Hepatocyte (in vitro differentiated cells): ENCODE data around the gene CPLX1. TPM values are rescaled to one million over a fixed set of nuclear protein-coding genes. Genes with fewer than 3 reads are reported as not detected.
"Not testable (repeated sequence)": the region's sequence is repeated elsewhere in the genome, so short reads cannot be mapped to it uniquely, and the experiment has no call there.

Experiments used
- DNase-seq: peaks from one replicate; pipeline ENCODE4 v3.0.0-alpha.2; 2016; ENCODE audit warnings: low spot score
- H2AFZ ChIP-seq: fragments of 200-600 bp; sonication (generic); 2 replicates; pipeline ENCODE4 v1.6.0; 2016; ENCODE audit warnings: antibody characterized with exemption, mild to moderate bottlenecking
- H3K27ac ChIP-seq: fragments of 200-600 bp; sonication (generic); 2 replicates; pipeline ENCODE4 v1.5.1; 2016; ENCODE audit warnings: mild to moderate bottlenecking
- H3K27me3 ChIP-seq: fragments of 200-600 bp; sonication (generic); 2 replicates; pipeline ENCODE4 v1.6.1; 2016
- H3K36me3 ChIP-seq: fragments of 200-600 bp; sonication (generic); replicated peaks from 2 replicates; pipeline ENCODE4 v1.5.1; 2016; ENCODE audit warnings: low read depth; ENCODE audit not compliant: insufficient read depth
- H3K4me1 ChIP-seq: fragments of 200-600 bp; sonication (generic); 2 replicates; pipeline ENCODE4 v1.5.1; 2016; ENCODE audit warnings: mild to moderate bottlenecking, moderate library complexity; ENCODE audit not compliant: insufficient read depth
- H3K4me2 ChIP-seq: fragments of 200-600 bp; sonication (generic); 2 replicates; pipeline ENCODE4 v1.6.0; 2016
- H3K4me3 ChIP-seq: fragments of 200-600 bp; sonication (generic); 2 replicates; pipeline ENCODE4 v1.5.1; 2016; ENCODE audit warnings: mild to moderate bottlenecking
- H3K79me2 ChIP-seq: fragments of 200-600 bp; sonication (generic); 2 replicates; pipeline ENCODE4 v1.6.0; 2017; ENCODE audit warnings: mild to moderate bottlenecking
- H3K9me2 ChIP-seq: fragments of 200-600 bp; sonication (generic); replicated peaks from 2 replicates; pipeline ENCODE4 v1.6.0; 2017; ENCODE audit warnings: mild to moderate bottlenecking; ENCODE audit not compliant: insufficient read depth
- H3K9me3 ChIP-seq: fragments of 200-600 bp; sonication (generic); 2 replicates; pipeline ENCODE4 v1.5.1; 2016; ENCODE audit warnings: low read depth, mild to moderate bottlenecking
- H4K20me1 ChIP-seq: fragments of 200-600 bp; sonication (generic); 2 replicates; pipeline ENCODE4 v1.6.0; 2016; ENCODE audit warnings: mild to moderate bottlenecking; ENCODE audit not compliant: insufficient read depth, poor library complexity, severe bottlenecking
- CTCF ChIP-seq: fragments of 200-600 bp; sonication (generic); IDR thresholded peaks from 2 replicates; pipeline ENCODE4 v1.5.1; 2016; ENCODE audit warnings: antibody characterized with exemption, mild to moderate bottlenecking; ENCODE audit not compliant: poor library complexity
- EZH2 ChIP-seq: fragments of 200-600 bp; sonication (generic); IDR thresholded peaks from 2 replicates; pipeline ENCODE4 v1.6.1; 2016; ENCODE audit warnings: antibody characterized with exemption, mild to moderate bottlenecking, borderline replicate concordance
- EZH2phosphoT487 ChIP-seq: fragments of 200-600 bp; sonication (generic); IDR thresholded peaks from one replicate; pipeline ENCODE4 v1.6.1; 2018; ENCODE audit warnings: antibody characterized with exemption, mild to moderate bottlenecking, low read depth, moderate library complexity; ENCODE audit not compliant: unreplicated experiment, severe bottlenecking
- WGBS: methylation state at CpG from one replicate; pipeline ENCODE4 v1.1.6; 2016; ENCODE audit warnings: low lambda C conversion rate; ENCODE audit errors: missing lambda C conversion rate; 5-methylcytosine and 5-hydroxymethylcytosine counted together
- polyA plus RNA-seq: library from polyadenylated mRNA; unstranded; fragments of >200 nt; fragmentation: Nextera tagmentation; extraction: Ambion mirVana; gene quantifications from 2 replicates; pipeline ENCODE4 v1.2.1, GENCODE V29; 2016
- total RNA-seq: library from RNA; depleted of rRNA; stranded (reverse); fragments of >200 nt; gene quantifications from 2 replicates; pipeline ENCODE4 v1.2.3, GENCODE V29; 2014

The CPLX1 gene
- total and polyA plus RNA-seq, 2 experiments from 2014 or later, result 0.30 to 2.0 TPM

GRCh38 chr4:779555-779954 lies 46.4 kb downstream of the CPLX1 start:
- no peak overlapping the region for H3K27ac ChIP-seq
- no peak overlapping the region for H2AFZ ChIP-seq
- peaks cover 24% of the 10 kb centered on the region for H3K4me1 ChIP-seq
- peak overlapping the region; percentile 90 for H3K4me2 ChIP-seq
- H3K9me3 ChIP-seq, result no peaks in the 10 kb centered on the region
- no peak overlapping the region for H3K4me3 ChIP-seq
- H3K79me2 ChIP-seq, result peaks cover 69% of the 10 kb centered on the region
- no peaks in the 10 kb centered on the region for H3K27me3 ChIP-seq
- DNase-seq, result no peak
- 90% methylated on average over 2 of the region's 2 CpGs for WGBS
- TF ChIP-seq EZH2phosphoT487 (no peak), EZH2 (no peak), CTCF (no peak)
- H4K20me1 ChIP-seq, result peaks cover 57% of the 10 kb centered on the region
- H3K36me3 ChIP-seq, result no peaks in the 10 kb centered on the region
- H3K9me2 ChIP-seq, result no peaks in the 10 kb centered on the region

DNA sequence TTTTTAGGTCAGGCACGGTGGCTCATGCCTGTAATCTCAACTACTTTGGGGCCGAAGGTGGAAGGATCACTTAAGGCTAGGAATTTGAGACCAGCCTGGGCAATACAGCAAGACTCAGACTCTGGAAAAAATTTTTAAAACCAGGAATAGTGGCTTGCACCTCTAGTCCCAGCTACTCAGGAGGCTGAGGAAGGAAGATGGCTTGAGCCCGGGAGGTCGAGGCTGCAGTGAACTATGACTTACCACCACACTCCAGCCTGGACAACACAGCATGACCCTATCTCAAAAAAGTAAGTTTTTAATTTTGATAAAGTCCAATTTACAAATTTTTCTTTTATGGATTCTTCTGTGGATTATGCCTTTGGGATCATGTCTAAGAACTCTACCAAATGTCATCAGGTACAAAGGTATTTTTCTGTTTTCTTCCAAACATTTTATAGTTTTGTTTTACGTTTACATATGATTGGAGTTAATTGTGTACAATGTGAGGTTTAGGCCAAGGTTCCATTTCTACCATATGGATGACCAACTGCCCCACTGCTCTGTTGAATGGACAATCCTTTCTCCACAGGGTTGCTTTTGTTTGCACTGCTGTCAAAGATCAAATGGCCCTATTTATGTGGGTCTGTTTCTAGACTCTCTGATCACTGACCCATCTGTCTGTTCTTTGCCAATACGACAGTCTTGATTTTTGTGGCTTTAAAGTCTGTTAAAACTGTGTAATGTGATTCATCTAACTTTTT lies 48.2 kb downstream of the CPLX1 start:
- Histone ChIP-seq H3K79me2 (peaks cover 88% of the 10 kb centered on the region), H2AFZ (no peak overlapping the region), H3K4me1 (peaks cover 20% of the 10 kb centered on the region), H3K4me2 (no peak overlapping the region), H3K27me3 (no peaks in the 10 kb centered on the region), H3K36me3 (no peaks in the 10 kb centered on the region), H3K27ac (no peak overlapping the region), H3K4me3 (no peak overlapping the region), H3K9me2 (no peaks in the 10 kb centered on the region), H4K20me1 (peaks cover 76% of the 10 kb centered on the region), H3K9me3 (no peaks in the 10 kb centered on the region)
- WGBS, result 88% methylated on average over 6 of the region's 6 CpGs
- TF ChIP-seq EZH2, result no peak
- TF ChIP-seq CTCF, result no peak
- no peak for TF ChIP-seq EZH2phosphoT487
- DNase-seq, result no peak

DNA sequence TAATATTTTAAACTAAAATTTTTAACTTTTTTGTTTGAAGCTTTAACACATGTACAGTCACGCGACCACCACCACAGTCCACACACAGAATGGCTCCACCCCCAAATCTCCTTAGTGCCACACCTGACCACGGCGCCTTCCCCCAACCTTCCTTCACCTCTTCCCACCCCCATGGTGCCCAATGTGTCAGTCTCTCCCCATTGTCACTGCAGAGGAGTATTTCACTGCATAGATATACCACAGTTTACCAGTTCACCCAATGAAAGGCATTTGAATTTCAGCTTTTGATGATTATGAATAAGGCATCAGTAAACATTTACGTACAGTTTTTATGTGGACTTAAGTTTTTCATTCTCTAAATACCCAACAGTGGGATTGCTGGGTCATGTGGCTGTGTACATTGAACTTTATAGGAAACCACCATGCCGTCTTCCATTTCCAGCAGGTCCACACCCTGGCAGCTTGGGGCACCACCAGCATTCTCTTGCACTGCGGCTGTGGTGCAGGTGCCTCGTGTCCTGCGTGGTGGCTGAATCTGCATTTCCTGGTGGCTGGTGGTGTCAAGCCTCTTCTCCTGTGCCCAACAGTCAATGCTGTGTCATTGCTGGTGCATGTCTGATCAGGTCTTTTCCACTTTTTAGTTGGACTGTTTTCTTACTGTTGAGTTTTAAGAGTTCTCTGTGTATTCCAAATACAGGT lies 49.0 kb downstream of the CPLX1 start:
- no peak overlapping the region for H3K4me3 ChIP-seq
- TF ChIP-seq CTCF (no peak), EZH2 (no peak), EZH2phosphoT487 (no peak)
- H3K4me2 ChIP-seq, result no peak overlapping the region
- peaks cover 90% of the 10 kb centered on the region for H3K79me2 ChIP-seq
- H2AFZ ChIP-seq, result no peak overlapping the region
- H3K9me3 ChIP-seq, result no peaks in the 10 kb centered on the region
- H3K4me1 ChIP-seq, result peaks cover 17% of the 10 kb centered on the region
- H3K27me3 ChIP-seq, result no peaks in the 10 kb centered on the region
- WGBS, result over 99% methylated on average over 9 of the region's 9 CpGs
- DNase-seq, result no peak
- H3K36me3 ChIP-seq, result no peaks in the 10 kb centered on the region
- peaks cover 84% of the 10 kb centered on the region for H4K20me1 ChIP-seq
- no peaks in the 10 kb centered on the region for H3K9me2 ChIP-seq
- H3K27ac ChIP-seq, result no peak overlapping the region

DNA sequence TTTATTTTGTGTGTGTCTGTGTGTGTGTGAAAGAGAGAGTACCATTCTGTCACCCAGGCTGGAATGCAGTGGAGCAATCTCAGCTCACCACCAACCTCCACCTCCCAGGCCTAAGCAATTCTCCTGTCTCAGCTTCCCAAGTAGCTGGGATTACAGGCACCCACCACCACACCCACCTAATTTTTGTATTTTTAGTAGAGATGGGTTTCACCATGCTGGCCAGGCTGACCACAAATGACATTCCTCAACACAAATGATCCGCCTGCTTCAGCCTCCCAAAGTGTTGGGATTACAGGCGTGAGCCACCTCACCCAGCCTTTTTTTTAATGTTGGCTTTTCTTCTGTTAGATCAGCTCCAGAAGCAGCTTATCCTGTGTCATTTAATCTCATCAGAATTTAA lies 50.4 kb downstream of the CPLX1 start:
- DNase-seq, H3K36me3 ChIP-seq, H3K9me2 ChIP-seq, H3K4me3 ChIP-seq, H2AFZ ChIP-seq, H3K27ac ChIP-seq, H3K4me2 ChIP-seq, H3K27me3 ChIP-seq, H3K9me3 ChIP-seq: not testable (repeated sequence)
- 100% methylated on average over 2 of the region's 2 CpGs for WGBS
- peaks cover 93% of the 10 kb centered on the region for H3K79me2 ChIP-seq
- peaks cover 17% of the 10 kb centered on the region for H3K4me1 ChIP-seq
- H4K20me1 ChIP-seq, result peaks cover 93% of the 10 kb centered on the region

DNA sequence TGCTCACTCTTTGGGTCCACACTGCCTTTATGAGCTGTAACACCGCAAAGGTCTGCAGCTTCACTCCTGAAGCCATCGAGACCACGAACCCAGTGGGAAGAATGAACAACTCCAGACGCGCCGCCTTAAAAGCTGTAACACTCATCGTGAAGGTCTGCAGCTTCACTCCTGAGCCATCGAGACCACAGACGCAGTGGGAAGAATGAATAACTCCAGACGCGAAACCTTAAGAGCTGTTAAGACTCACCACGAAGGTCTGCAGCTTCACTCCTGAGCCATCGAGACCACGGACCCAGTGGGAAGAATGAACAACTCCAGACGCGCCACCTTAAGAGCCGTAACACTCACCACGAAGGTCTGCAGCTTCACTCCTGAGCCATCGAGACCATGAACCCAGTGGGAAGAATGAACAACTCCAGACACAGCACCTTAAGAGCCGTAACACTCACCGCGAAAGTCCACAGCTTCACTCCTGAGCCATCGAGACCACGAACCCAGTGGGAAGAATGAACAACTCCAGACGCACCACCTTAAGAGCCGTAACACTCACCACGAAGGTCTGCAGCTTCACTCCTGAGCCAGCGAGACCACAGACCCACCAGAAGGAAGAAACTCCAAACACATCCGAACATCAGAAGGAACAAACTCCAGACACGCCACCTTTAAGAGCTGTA lies 51.4 kb downstream of the CPLX1 start:
- not testable (repeated sequence) for H3K4me1 ChIP-seq, H3K9me2 ChIP-seq, DNase-seq, H3K4me2 ChIP-seq, H3K36me3 ChIP-seq, H3K27me3 ChIP-seq, H3K9me3 ChIP-seq, H3K4me3 ChIP-seq, H2AFZ ChIP-seq
- peaks cover 93% of the 10 kb centered on the region for H3K79me2 ChIP-seq
- peaks cover 95% of the 10 kb centered on the region for H4K20me1 ChIP-seq
- peak overlapping the region; percentile 7 for H3K27ac ChIP-seq
- WGBS, result 91% methylated on average over 30 of the region's 30 CpGs
